Brain microvascular endothelial cell (primary cell): ENCODE data around the gene TEAD1.
A peak's percentile ranks its signal among the peaks of the same experiment; 100 is the strongest.

Experiments used
- DNase-seq: peaks from one replicate; pipeline ENCODE4 v3.0.0-alpha.2; 2020
- H3K27ac ChIP-seq: fragments of 250-450 bp; sonication (Bioruptor Pico); 2 replicates; pipeline ENCODE4 v1.5.1; 2020; ENCODE audit warnings: mild to moderate bottlenecking, moderate library complexity
- H3K27me3 ChIP-seq: fragments of 250-450 bp; sonication (Bioruptor Pico); replicated peaks from 2 replicates; pipeline ENCODE4 v1.5.1; 2020; ENCODE audit warnings: mild to moderate bottlenecking
- H3K36me3 ChIP-seq: fragments of 250-450 bp; sonication (Bioruptor Pico); replicated peaks from 2 replicates; pipeline ENCODE4 v1.5.1; 2020; ENCODE audit warnings: mild to moderate bottlenecking
- H3K4me3 ChIP-seq: 2 replicates; pipeline ENCODE4 v1.5.1; 2011; ENCODE audit warnings: low read depth, mild to moderate bottlenecking, control low read depth, low read length, moderate library complexity
- CTCF ChIP-seq: IDR thresholded peaks from 2 replicates; pipeline ENCODE4 v1.5.1; 2011; ENCODE audit warnings: low read depth, mild to moderate bottlenecking, moderate library complexity, low read length, control low read depth, inconsistent platforms; ENCODE audit errors: missing control alignments
- in situ Hi-C: cut with HindIII; loops from 2 replicates; pipeline ENCODE4 v1.10.0; 2017; ENCODE audit warnings: low sequenced_read_pairs, low pct_ligation_motif_present

Gene TEAD1

GRCh38 chr11:12704049-12704448, 29.8 kb downstream of the TEAD1 start:
- no peak overlapping the region for H3K4me3 ChIP-seq
- DNase-seq = peak; percentile 75
- H3K36me3 ChIP-seq = peaks cover 4% of the 10 kb centered on the region
- in situ Hi-C loops = no loop called here
- no peak for TF ChIP-seq CTCF
- H3K27me3 ChIP-seq = no peaks in the 10 kb centered on the region
- H3K27ac ChIP-seq = peak overlapping the region; percentile 29

GRCh38 chr11:12705874-12706273, 31.7 kb downstream of the TEAD1 start:
- no peaks in the 10 kb centered on the region for H3K27me3 ChIP-seq
- TF ChIP-seq CTCF = no peak
- no peak overlapping the region for H3K27ac ChIP-seq
- no peak for DNase-seq
- peaks cover 4% of the 10 kb centered on the region for H3K36me3 ChIP-seq
- H3K4me3 ChIP-seq = no peak overlapping the region
- in situ Hi-C loops = no loop called here

- no peak for TF ChIP-seq CTCF
- no peaks in the 10 kb centered on the region for H3K27me3 ChIP-seq
- no peak for DNase-seq
- H3K4me3 ChIP-seq = no peak overlapping the region
- H3K36me3 ChIP-seq = peaks cover 4% of the 10 kb centered on the region
- in situ Hi-C loops = no loop called here
- H3K27ac ChIP-seq = no peak overlapping the region
Measured at GRCh38 chr11:12706545-12707499, 32.6 kb downstream of the TEAD1 start.

- in situ Hi-C loops = no loop called here
- H3K27ac ChIP-seq = no peak overlapping the region
- H3K27me3 ChIP-seq = no peaks in the 10 kb centered on the region
- peaks cover 4% of the 10 kb centered on the region for H3K36me3 ChIP-seq
- H3K4me3 ChIP-seq = no peak overlapping the region
- DNase-seq = no peak
- TF ChIP-seq CTCF = no peak
Measured at GRCh38 chr11:12707500-12707880, 33.3 kb downstream of the TEAD1 start.

GRCh38 chr11:12711496-12711895, 37.3 kb downstream of the TEAD1 start:
- no peak for TF ChIP-seq CTCF
- H3K4me3 ChIP-seq = no peak overlapping the region
- no peak for DNase-seq
- H3K27ac ChIP-seq = no peak overlapping the region
- no peaks in the 10 kb centered on the region for H3K27me3 ChIP-seq
- H3K36me3 ChIP-seq = no peaks in the 10 kb centered on the region
- in situ Hi-C loops = no loop called here
